Brain microvascular endothelial cell (primary cell): ENCODE data around the gene CPVL.

Experiments
- DNase-seq: peaks from one replicate; pipeline ENCODE4 v3.0.0-alpha.2; 2020
- H3K27ac ChIP-seq: fragments of 250-450 bp; sonication (Bioruptor Pico); 2 replicates; pipeline ENCODE4 v1.5.1; 2020; ENCODE audit warnings: mild to moderate bottlenecking, moderate library complexity
- H3K27me3 ChIP-seq: fragments of 250-450 bp; sonication (Bioruptor Pico); replicated peaks from 2 replicates; pipeline ENCODE4 v1.5.1; 2020; ENCODE audit warnings: mild to moderate bottlenecking
- H3K36me3 ChIP-seq: fragments of 250-450 bp; sonication (Bioruptor Pico); replicated peaks from 2 replicates; pipeline ENCODE4 v1.5.1; 2020; ENCODE audit warnings: mild to moderate bottlenecking
- H3K4me3 ChIP-seq: 2 replicates; pipeline ENCODE4 v1.5.1; 2011; ENCODE audit warnings: low read depth, mild to moderate bottlenecking, control low read depth, low read length, moderate library complexity
- in situ Hi-C: cut with HindIII; loops from 2 replicates; pipeline ENCODE4 v1.10.0; 2017; ENCODE audit warnings: low sequenced_read_pairs, low pct_ligation_motif_present
- TF ChIP-seq, protein P1 (sequence below): IDR thresholded peaks from 2 replicates; pipeline ENCODE4 v1.5.1; 2011; ENCODE audit warnings: low read depth, mild to moderate bottlenecking, moderate library complexity, low read length, control low read depth, inconsistent platforms; ENCODE audit errors: missing control alignments

The CPVL gene

DNA sequence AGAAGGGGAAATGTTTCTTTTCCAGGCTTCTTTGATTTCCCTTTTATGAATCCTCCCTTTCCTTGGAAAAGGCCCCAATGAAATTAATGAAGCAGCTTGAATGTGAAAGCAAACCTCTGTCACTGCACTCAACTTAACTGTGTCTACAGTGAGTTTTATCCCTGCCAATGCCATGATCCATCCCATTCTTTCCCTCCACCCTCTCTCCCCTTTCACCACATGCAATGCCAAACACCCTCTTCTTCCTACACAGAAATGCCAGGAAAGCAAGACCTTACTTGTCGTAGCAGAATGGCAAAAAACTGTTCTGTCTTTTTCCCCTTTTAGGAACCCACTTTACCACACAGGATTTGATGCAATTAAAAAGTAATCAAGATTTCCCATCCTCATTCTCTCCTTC is 140.9 kb downstream of the CPVL start:
- in situ Hi-C loops = no loop called here
- Histone ChIP-seq H3K4me3 (no peak overlapping the region), H3K27ac (no peak overlapping the region), H3K27me3 (peaks cover under 1% of the 10 kb centered on the region), H3K36me3 (no peaks in the 10 kb centered on the region)
- TF ChIP-seq, protein P1, sequence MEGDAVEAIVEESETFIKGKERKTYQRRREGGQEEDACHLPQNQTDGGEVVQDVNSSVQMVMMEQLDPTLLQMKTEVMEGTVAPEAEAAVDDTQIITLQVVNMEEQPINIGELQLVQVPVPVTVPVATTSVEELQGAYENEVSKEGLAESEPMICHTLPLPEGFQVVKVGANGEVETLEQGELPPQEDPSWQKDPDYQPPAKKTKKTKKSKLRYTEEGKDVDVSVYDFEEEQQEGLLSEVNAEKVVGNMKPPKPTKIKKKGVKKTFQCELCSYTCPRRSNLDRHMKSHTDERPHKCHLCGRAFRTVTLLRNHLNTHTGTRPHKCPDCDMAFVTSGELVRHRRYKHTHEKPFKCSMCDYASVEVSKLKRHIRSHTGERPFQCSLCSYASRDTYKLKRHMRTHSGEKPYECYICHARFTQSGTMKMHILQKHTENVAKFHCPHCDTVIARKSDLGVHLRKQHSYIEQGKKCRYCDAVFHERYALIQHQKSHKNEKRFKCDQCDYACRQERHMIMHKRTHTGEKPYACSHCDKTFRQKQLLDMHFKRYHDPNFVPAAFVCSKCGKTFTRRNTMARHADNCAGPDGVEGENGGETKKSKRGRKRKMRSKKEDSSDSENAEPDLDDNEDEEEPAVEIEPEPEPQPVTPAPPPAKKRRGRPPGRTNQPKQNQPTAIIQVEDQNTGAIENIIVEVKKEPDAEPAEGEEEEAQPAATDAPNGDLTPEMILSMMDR = no peak
- no peak for DNase-seq

DNA sequence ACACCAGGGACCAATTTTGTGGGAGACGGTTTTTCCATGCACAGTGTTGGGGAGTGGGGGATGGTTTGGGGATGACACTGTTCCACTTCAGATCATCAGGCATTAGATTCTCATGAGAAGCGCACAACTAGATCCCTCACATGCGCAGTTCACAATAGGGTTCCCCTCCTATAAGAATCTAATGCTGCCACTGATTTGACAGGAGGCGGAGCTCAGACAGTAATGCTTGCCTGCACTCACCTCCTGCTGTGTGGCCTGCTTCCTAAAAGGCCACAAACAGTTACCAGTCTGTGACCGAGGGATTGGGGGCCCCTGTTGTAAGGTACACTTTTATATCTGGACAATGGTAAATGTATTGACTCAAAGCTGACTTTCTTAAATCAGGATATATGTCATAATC is 142.6 kb downstream of the CPVL start:
- no peak for DNase-seq
- H3K36me3 ChIP-seq = no peaks in the 10 kb centered on the region
- peaks cover 2% of the 10 kb centered on the region for H3K27me3 ChIP-seq
- no peak overlapping the region for H3K27ac ChIP-seq
- in situ Hi-C loops = no loop called here
- TF ChIP-seq, protein P1 = no peak
- no peak overlapping the region for H3K4me3 ChIP-seq

DNA sequence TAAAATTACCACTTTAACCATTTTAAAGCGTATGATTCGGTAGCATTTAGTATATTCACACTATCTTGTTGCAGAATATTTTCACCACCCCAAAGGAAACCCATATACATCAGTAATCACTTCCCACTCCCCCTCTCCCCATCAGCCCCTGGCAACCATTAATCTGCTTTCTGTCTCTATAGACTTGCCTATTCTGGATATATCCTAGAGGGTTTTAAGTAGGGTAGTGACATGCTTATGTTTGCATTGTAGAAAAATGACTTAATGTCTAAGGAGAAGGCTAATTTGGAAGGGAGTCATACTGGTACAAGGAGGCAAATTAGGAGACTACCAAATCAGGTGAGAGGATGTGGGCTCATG is 145.6 kb downstream of the CPVL start:
- in situ Hi-C loops = no loop called here
- H3K4me3 ChIP-seq = no peak overlapping the region
- TF ChIP-seq, protein P1 = no peak
- no peak overlapping the region for H3K27ac ChIP-seq
- no peaks in the 10 kb centered on the region for H3K36me3 ChIP-seq
- peaks cover 2% of the 10 kb centered on the region for H3K27me3 ChIP-seq
- no peak for DNase-seq

DNA sequence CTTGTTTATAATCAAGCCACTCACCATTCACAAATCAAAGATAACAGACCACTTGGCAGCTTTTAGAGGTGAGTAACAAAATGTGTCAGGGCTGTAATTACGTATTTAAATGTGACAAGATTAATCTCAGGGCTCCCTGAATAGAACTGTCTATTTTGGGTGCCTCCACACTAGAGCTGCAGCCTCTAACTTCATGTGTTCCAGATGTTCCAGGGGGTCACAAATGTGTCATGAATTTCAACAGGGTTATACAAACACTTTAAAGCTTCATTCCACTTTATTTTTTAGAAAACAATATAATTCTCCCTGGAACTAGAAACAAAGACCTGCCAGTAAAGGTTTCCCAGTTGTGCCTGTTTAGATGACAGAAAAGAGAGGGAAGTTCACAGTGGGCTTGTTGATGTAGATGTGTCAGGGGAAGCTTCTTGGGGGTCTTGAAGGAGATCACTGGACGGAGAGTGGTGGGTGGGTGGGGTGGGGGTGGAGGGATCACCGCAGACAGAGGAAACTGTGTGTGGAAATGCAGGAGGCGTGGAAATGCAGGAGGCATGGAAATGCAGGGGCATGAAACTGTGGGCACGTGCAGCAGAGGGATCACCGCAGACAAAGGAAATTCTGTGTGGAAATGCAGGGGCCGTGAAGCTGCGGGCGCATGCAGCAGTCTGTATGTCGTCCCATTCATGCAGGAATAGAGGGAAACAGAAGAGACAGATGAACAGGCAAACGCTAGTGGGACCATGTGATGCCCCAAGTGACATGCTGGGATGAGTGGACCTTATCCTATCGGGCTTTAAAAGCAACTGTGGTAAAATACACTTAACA is 146.2 kb downstream of the CPVL start:
- Histone ChIP-seq H3K36me3 (no peaks in the 10 kb centered on the region), H3K4me3 (no peak overlapping the region), H3K27ac (no peak overlapping the region), H3K27me3 (peaks cover 2% of the 10 kb centered on the region)
- DNase-seq = no peak
- TF ChIP-seq, protein P1 = no peak
- in situ Hi-C loops = no loop called here

DNA sequence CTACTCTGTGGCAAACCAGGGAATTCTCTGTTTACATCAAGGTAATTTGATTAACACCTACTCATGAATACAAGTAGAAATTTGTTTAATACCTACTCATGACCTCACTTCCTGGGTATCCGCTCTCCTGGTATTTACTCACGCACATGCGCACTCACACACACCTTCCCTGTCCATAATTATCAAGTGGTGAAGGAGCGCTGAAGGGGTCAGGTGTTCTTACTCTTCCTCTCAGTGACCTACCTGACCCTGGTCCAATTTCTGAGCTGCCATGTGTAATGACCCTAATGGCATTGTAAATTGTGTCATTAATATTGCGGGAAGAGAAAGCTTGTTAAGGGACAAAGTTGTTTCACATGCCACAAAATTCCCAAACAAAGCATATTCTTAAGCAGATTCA is 146.9 kb downstream of the CPVL start:
- no peaks in the 10 kb centered on the region for H3K36me3 ChIP-seq
- in situ Hi-C loops = no loop called here
- peaks cover 2% of the 10 kb centered on the region for H3K27me3 ChIP-seq
- no peak overlapping the region for H3K27ac ChIP-seq
- TF ChIP-seq, protein P1 = no peak
- H3K4me3 ChIP-seq = no peak overlapping the region
- DNase-seq = no peak

DNA sequence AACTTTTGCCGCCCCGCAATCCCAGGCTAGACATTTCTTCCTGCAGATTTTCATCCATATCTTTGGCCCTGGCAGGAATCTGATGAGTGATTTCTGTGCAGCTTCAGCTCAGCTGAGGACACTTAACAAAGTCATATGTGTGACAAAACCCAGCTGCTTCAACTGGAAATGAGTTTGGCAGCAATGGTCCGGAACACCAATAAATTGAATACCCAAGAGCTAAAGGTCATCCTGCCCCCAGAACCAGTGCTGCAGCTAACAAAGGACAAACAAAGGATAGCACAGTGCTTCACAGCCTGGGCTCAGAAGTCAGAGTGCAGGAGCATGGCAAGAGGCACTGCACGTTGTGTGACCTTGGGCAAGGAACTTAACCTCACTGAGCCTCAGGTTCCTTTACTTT is 148.2 kb downstream of the CPVL start:
- H3K27ac ChIP-seq = no peak overlapping the region
- TF ChIP-seq, protein P1 = no peak
- DNase-seq = no peak
- no peak overlapping the region for H3K4me3 ChIP-seq
- H3K36me3 ChIP-seq = no peaks in the 10 kb centered on the region
- H3K27me3 ChIP-seq = peaks cover 2% of the 10 kb centered on the region
- in situ Hi-C loops = no loop called here
